Loucy (cell line): Measurements from ENCODE around the gene CCDC40.

Experiments
- CTCF ChIP-seq: fragments of 200-600 bp; sonication (generic); conservative IDR thresholded peaks from 2 replicates; pipeline ENCODE4 v1.5.1; 2014; ENCODE audit warnings: mild to moderate bottlenecking, antibody characterized with exemption, low read length
- EZH2phosphoT487 ChIP-seq: fragments of 200-600 bp; IDR thresholded peaks from 2 replicates; pipeline ENCODE4 v1.6.1; 2018; ENCODE audit warnings: antibody characterized with exemption, mild to moderate bottlenecking, moderate library complexity, borderline replicate concordance

GRCh38 chr17:79989106-79989835 is 47.2 kb upstream of the CCDC40 start:
- TF ChIP-seq CTCF, result no peak
- TF ChIP-seq EZH2phosphoT487, result no peak
